ENCODE measurements around the gene TBC1D9.

Gene TBC1D9

DNA sequence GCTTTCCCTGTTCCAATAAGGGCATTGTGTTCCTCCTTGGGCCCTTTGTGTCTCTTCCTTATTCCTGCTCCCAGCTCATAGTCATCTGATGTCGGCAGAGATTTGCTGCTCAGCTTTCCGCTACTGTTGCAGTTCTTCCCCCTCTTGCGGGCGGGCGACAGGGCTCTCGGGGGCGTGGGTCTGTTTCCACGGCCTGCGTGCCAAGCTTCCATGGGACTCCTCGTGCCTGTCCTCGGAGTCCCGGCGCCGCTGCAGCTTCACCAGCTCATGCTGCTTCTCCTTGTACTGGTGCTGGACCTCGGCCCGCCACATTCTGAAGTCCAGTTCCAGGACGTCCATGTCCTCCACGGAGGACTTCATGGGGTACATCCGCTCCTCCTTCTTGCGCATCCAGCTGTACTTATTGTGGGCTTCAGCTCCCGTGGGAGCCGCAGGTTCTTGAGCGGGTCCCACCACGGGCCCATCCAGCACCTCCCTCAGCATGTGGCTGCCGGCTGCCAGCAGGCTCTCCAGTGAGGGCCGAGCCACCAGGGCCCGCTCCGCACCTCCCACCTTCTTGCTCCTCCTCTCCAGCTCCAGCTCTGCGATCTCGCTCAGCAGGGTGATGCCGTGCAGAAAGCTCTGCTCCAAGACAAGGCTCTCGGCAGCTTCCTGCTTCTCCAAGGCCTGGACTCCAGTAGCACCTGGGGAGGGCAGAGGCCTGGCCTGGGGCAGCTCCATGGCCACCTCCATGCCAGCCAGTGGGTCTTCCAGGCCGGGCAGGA lies 113.3 kb downstream of the TBC1D9 start:
- no peak for TF ChIP-seq EZH2phosphoT487 (IDR thresholded peaks at IDR 0.05; ENCODE audit: borderline replicate concordance)
- no peak for TF ChIP-seq CTCF (conservative IDR thresholded peaks at IDR 0.05; ENCODE audit: low read length)
- Histone ChIP-seq H3K9ac (ENCODE audit: low read depth, low read length, poor library complexity, severe bottlenecking) (no peak overlapping the region), H3K9me2 (replicated peaks; ENCODE audit: low read depth, low read length) (no peaks in the 10 kb centered on the region), H3K36me3 (ENCODE audit: insufficient read depth, low read length) (no peaks in the 10 kb centered on the region), H3K4me1 (ENCODE audit: insufficient read depth, low read length, poor library complexity, severe bottlenecking) (no peaks in the 10 kb centered on the region), H3K27me3 (ENCODE audit: insufficient read depth, low read length, poor library complexity, severe bottlenecking) (no peaks in the 10 kb centered on the region), H4K20me1 (ENCODE audit: insufficient read depth, low read length, poor library complexity, severe bottlenecking) (no peaks in the 10 kb centered on the region), H3K4me2 (ENCODE audit: low read depth, low read length, poor library complexity, severe bottlenecking) (no peak overlapping the region), H3K9me3 (ENCODE audit: insufficient read depth, low read depth, low read length) (no peaks in the 10 kb centered on the region), H3K4me3 (ENCODE audit: low read length, poor library complexity, severe bottlenecking) (no peak overlapping the region), H3F3A (ENCODE audit: low read depth) (no peaks in the 10 kb centered on the region), H3K79me2 (ENCODE audit: insufficient read depth, low read length) (no peaks in the 10 kb centered on the region), H2AFZ (ENCODE audit: low read length) (no peak overlapping the region)

DNA sequence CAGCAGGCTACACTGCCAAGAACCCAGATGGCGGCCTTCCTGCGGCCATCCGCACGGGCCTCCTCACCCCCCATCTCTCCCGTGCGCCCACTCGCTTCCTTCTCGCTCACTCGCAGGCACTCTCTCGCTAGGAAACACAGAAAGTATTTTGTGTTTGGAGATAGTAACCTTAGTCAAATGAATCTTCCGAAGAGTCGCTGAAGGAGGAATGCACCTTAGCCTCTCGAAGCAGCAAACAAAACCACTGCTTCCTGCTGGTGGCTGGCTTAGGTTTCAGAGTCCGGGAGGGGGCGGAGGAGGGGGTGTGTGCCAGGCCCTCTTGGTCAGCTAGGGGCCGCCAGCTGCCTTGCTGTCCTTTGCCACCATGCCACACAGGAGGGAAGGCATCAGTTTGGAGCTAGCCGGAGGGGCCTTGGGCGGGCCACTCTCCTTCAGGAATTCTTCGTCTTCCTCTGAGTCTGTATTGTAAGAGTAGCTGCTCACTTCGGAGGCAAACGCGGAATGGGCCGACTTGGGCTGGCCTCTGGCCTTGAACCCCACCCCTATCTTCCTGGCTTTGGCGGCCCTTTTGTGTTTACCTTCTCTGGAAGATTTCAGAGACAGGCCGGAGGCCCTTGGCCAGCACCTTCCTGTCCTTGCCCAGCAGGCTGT lies 114.3 kb downstream of the TBC1D9 start:
- Histone ChIP-seq H3K9me2 (replicated peaks; ENCODE audit: low read depth, low read length) (no peaks in the 10 kb centered on the region), H4K20me1 (ENCODE audit: insufficient read depth, low read length, poor library complexity, severe bottlenecking) (no peaks in the 10 kb centered on the region), H3F3A (ENCODE audit: low read depth) (no peaks in the 10 kb centered on the region), H3K27me3 (ENCODE audit: insufficient read depth, low read length, poor library complexity, severe bottlenecking) (no peaks in the 10 kb centered on the region), H2AFZ (ENCODE audit: low read length) (no peak overlapping the region), H3K9me3 (ENCODE audit: insufficient read depth, low read depth, low read length) (no peaks in the 10 kb centered on the region), H3K79me2 (ENCODE audit: insufficient read depth, low read length) (no peaks in the 10 kb centered on the region), H3K4me2 (ENCODE audit: low read depth, low read length, poor library complexity, severe bottlenecking) (no peak overlapping the region), H3K4me1 (ENCODE audit: insufficient read depth, low read length, poor library complexity, severe bottlenecking) (no peaks in the 10 kb centered on the region), H3K4me3 (ENCODE audit: low read length, poor library complexity, severe bottlenecking) (no peak overlapping the region), H3K9ac (ENCODE audit: low read depth, low read length, poor library complexity, severe bottlenecking) (no peak overlapping the region), H3K36me3 (ENCODE audit: insufficient read depth, low read length) (no peaks in the 10 kb centered on the region)
- TF ChIP-seq CTCF (conservative IDR thresholded peaks at IDR 0.05; ENCODE audit: low read length) (0 out of 2 replicates have a peak, but pooled peaks have one; percentile 21), EZH2phosphoT487 (IDR thresholded peaks at IDR 0.05; ENCODE audit: borderline replicate concordance) (no peak)

GRCh38 chr4:140641105-140641555 lies 115.1 kb downstream of the TBC1D9 start:
- H4K20me1 ChIP-seq (ENCODE audit: insufficient read depth, low read length, poor library complexity, severe bottlenecking) = no peaks in the 10 kb centered on the region

More at GRCh38 chr4:140641105-140641555, 115.1 kb downstream of the TBC1D9 start:
- Histone ChIP-seq H3K9me2 (replicated peaks; ENCODE audit: low read depth, low read length) (no peaks in the 10 kb centered on the region), H3F3A (ENCODE audit: low read depth) (no peaks in the 10 kb centered on the region), H3K27me3 (ENCODE audit: insufficient read depth, low read length, poor library complexity, severe bottlenecking) (no peaks in the 10 kb centered on the region), H3K4me2 (ENCODE audit: low read depth, low read length, poor library complexity, severe bottlenecking) (no peak overlapping the region), H3K9me3 (ENCODE audit: insufficient read depth, low read depth, low read length) (no peaks in the 10 kb centered on the region), H2AFZ (ENCODE audit: low read length) (no peak overlapping the region), H3K36me3 (ENCODE audit: insufficient read depth, low read length) (no peaks in the 10 kb centered on the region), H3K4me1 (ENCODE audit: insufficient read depth, low read length, poor library complexity, severe bottlenecking) (no peaks in the 10 kb centered on the region), H3K4me3 (ENCODE audit: low read length, poor library complexity, severe bottlenecking) (no peak overlapping the region), H3K9ac (ENCODE audit: low read depth, low read length, poor library complexity, severe bottlenecking) (no peak overlapping the region), H3K79me2 (ENCODE audit: insufficient read depth, low read length) (no peaks in the 10 kb centered on the region)
- TF ChIP-seq EZH2phosphoT487 (IDR thresholded peaks at IDR 0.05; ENCODE audit: borderline replicate concordance) (no peak), CTCF (conservative IDR thresholded peaks at IDR 0.05; ENCODE audit: low read length) (no peak)

Data from Loucy (cell line).